ENCODE results near the gene ALDH7A1.
"Not testable (repeated sequence)": the region's sequence is repeated elsewhere in the genome, so short reads cannot be mapped to it uniquely, and the experiment has no call there.

The ALDH7A1 gene

GRCh38 chr5:126594748-126595485 is at the start of gene ALDH7A1:
ALDH7A1 (minus strand) TSS chr5:126595219; CDS start chr5:126595198, 21 bp downstream.
- peak; percentile 92 for DNase-seq (ENCODE audit: low spot score)

- DNase-seq (ENCODE audit: low spot score) = no peak
These were observed 46.4 kb upstream of the ALDH7A1 start for GRCh38 chr5:126641387-126641786.

DNA sequence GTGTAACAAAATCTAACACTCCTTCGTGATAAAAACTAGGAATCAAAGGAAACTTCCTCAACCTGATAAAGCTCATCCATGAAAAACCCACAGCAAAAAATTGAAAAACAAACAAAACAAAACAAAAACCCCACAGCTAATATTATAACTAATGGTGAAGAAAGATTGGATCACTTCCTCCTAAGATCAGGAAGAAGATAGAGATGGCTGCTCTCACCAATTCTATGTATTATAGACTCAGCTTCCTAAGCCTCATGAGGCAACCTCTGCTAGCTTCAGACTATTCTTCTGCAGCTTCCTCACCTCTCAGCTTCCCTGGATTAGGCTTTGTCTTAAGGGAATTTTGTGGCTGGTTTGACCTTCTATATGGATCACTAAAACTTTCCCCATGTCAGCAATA is 45.8 kb upstream of the ALDH7A1 start:
- no peak for DNase-seq (ENCODE audit: low spot score)

DNA sequence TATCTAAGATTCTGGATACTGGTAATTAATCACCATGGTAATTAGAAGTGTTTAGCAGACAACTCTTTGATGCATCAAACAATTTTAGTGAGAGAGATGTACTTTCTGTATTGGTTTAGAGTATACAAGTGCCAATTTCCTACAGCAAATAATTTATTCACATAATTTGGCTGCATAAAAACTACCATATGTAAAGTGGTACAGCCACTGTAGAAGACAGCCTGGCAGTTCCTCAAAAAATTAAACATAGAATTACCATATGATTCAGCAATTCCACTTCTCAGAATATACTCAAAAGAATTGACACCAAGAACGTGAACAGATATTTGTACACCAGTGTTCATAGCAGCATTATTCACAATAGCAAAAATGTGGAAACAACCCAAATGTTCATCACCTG is 41.9 kb upstream of the ALDH7A1 start:
- no peak for DNase-seq (ENCODE audit: low spot score)

DNA sequence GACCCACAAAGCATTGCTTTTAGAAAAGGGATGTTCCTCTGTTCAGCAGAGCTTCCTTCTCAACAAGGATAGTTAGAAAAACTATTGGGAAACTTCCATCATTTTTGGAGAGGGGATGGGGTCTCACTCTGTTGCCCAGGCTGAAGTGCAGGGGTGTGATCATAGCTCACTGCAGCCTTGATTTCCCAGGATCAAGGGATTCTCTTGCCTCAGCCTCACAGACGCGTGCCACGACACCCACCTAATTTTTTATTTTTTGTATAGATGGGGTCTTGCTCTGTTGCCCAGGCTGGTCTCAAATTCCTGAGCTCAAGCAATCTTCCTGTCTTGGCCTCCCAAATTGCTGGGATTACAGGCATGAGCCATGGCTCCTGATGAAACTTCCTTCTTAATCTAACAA is 40.6 kb upstream of the ALDH7A1 start:
- DNase-seq (ENCODE audit: low spot score) = no peak

DNA sequence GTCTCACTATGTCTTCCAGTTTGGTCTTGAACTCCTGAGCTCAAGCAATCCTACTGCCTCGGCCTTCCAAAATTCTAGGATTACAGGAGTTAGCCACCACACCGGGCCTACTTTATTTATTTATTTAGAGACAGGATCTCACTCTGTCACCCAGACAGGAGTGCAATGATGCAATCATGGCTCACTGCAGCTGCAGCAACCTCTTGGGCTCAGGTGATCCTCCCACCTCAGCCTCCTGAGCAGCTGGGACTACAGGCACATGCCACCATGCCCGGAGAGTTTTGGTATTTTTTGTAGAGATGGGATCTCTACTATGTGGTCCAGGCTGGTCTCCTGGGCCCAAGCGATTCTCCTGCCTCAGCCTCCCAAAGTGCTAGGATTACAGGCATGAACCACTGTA is 38.5 kb upstream of the ALDH7A1 start:
- no peak for DNase-seq (ENCODE audit: low spot score)

DNA sequence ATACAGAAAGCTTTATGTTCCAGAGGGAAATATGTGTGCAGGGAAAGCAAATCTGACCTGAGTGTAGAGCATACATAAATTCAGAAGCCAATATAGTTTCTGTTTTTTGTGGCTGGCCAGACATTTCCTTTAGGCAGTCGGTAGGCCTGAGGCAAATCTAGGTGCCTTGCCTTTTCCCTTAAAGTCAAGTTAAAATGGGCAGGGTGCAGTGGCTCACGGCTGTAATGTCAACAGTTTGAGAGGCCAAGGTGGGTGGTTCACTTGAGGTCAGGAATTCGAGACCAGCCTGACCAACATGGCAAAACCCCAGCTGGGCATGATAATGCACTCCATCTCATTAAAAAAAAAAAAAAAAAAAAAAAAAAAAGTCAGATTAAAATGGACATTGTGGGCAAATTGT is 36.9 kb upstream of the ALDH7A1 start:
- DNase-seq (ENCODE audit: low spot score) = no peak

DNA sequence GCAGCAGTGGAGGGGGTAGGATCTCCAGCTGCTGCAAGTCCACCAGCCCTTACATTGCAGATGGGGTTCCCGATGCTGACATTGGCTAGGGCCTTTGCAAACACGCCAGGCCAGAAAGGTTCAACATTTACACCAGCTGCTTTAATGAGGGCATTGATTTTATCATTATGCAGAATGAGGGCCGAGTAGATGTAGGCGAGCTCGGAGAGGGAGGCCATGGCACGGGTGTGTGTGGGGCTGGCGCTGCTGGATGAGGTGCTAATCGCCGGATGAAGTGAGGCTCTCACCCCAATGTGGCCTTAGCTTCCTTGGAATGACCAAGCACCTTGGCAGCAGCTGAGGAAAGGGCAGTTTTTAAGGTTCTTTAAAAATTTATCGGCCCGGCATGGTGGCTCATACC is 33.1 kb upstream of the ALDH7A1 start:
- no peak for DNase-seq (ENCODE audit: low spot score)

- no peak for DNase-seq (ENCODE audit: low spot score)
These were observed 29.5 kb upstream of the ALDH7A1 start for GRCh38 chr5:126624534-126624933.

DNA sequence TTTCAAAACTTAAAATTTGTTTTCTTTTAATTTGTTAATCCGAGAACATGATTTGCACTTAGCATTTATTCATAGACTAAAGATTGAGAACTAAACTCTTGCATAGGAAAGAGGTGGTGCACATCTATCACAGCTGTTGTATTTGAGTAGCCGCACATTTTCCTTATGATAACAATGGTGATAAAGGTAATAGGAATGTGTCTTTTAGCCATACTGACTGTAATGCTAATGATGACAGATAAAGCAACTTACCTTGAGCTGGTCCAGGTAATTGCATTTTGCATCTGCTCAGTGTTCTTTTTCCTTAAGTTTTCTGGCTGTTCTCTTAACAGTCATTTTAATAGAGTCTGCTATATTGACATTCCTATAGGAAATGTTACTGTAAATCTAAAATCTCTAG is 24.8 kb upstream of the ALDH7A1 start:
- DNase-seq (ENCODE audit: low spot score) = no peak

GRCh38 chr5:126617603-126618002 is 22.6 kb upstream of the ALDH7A1 start:
- not testable (repeated sequence) for DNase-seq (ENCODE audit: low spot score)

DNA sequence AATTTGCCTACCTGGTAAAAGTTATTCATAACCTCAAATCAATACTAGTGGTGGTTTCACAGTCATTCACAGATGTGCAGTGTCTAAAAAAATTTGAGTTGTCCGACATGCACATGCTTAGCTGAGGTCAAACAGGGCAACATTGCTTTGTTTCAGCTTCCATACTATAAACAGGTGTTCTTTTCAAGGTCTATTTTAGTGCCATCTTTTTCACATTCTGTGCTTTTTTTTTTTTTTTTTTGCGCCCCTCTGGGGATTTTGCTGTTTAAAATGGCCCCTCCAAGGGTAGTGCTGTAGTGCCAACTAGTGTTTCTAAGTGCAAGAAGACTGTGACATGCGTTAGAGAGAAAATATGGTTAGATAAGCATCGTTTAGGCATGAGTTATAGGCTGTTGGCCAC is 20.3 kb upstream of the ALDH7A1 start:
- DNase-seq (ENCODE audit: low spot score) = no peak

DNA sequence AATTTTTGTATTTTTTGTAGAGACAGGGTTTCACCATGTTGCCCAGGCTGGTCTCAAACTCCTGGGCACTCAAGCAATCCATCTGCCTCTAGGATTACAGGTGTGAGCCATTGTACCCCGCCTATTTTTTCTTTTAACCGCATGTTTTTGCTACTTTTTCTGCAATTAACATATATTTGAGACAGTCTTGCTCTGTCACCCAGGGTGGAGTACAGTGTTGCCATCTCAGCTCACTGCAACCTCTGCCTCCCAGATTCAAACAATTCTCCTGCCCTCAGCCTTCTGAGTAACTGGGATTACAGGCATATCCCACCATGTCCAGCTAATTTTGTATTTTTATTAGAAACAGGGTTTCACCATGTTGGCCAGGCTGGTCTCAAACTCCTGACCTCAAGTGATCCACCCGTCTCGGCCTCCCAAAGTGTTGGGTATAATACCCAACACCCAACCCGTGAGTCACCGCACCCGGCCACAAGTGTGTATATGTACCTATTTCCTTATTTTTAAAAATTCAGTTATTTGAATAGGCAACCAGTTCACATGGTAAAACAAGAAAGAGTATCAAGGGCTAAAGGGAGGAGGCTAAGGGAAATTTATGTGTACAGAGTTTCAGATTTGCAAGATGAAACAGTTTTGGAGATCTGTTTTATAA is 19.0 kb upstream of the ALDH7A1 start:
- DNase-seq (ENCODE audit: low spot score) = no peak

- no peak for DNase-seq (ENCODE audit: low spot score)
These were observed 15.6 kb upstream of the ALDH7A1 start for GRCh38 chr5:126610616-126611015.

- DNase-seq (ENCODE audit: low spot score) = no peak
These were observed 15.1 kb upstream of the ALDH7A1 start for GRCh38 chr5:126610160-126610559.

DNA sequence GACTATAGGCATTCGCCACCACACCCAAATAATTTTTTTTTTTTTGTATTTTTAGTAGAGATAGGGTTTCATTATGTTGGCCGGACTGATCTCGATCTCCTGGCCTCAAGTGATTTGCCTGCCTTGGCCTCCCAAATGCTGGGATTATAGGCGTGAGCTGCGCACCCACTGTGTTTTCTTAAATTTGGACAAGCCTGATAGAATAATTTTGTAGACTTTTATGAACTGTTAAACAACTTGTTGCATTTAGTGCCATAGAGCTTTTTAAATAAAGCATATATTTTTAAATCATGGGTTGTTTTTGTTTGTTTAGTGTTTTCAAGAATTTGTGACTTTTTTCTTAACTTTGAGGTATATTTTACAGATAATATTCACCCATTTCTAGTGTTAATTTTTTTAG is 10.5 kb upstream of the ALDH7A1 start:
- DNase-seq (ENCODE audit: low spot score) = no peak

DNA sequence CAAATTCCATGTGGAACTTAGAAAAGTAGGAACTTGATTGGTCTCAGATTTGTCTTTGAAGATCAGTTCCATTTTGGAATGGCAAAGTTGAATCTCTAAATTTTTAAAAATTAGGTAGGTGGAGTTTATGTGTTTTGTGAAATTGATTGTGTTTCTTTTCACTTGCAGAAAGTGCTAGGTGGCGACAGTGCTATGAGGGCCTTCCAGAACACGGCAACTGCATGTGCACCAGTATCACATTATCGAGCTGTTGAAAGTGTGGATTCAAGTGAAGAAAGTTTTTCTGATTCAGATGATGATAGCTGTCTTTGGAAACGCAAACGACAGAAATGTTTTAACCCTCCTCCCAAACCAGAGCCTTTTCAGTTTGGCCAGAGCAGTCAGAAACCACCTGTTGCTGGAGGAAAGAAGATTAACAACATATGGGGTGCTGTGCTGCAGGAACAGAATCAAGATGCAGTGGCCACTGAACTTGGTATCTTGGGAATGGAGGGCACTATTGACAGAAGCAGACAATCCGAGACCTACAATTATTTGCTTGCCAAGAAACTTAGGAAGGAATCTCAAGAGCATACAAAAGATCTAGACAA is 8.5 kb upstream of the ALDH7A1 start:
- no peak for DNase-seq (ENCODE audit: low spot score)

GRCh38 chr5:126600631-126601511 is 5.9 kb upstream of the ALDH7A1 start, which contains the start of gene PHAX:
PHAX (plus strand) TSS chr5:126600947; CDS start chr5:126600963, 16 bp downstream.
- peak; percentile 82 for DNase-seq (ENCODE audit: low spot score)

DNA sequence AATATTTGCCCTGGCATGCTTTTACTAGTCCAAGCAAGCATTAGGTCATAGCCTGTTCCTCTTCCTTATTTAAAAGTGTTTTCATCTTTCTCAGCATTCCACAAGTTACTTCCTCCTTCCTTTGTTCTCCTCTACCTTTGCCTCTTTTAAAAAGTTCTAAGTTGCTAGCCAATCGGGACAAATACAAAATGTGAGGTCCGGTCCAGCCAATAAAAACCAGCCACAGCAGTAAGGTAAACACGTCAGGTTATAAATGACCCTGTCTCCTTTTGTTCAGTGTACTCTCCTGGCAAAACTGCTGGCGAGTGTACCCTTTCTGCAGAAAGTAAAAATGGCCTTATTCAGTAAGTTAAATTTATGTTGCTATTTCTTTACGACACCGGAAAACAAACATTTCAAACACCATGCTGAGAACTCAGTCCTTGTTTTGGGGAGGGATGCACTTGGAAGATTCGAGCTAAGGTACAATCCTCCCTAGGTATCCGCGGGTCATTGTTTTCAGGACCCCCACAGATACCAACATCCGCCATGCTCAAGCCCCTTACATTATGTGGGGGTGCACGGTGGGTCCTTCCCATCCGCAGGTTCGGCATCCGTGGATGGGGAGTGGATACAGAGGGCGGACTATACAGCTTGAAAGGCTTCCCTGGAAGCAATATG is 5.1 kb upstream of the ALDH7A1 start:
- not testable (repeated sequence) for DNase-seq (ENCODE audit: low spot score)

DNA sequence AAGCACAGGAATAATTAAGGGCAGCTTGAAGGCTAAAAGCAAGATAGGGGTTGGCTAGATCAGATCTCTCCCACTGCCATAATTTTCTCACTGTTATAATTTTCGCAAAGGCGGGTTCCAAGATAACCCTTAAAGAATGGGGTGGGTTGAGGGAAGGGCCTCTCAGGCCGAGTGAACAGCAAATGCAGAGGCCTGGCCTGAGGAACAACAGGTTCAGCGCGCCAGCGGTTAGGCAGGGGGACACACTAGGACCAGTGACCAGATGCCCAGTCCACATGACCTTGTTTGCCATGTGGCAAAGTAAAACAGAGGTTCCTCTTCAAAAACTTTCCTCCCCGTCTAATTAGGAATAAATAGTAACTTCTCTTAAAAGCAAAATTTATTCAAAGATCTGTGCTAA is 4.5 kb upstream of the ALDH7A1 start:
- DNase-seq (ENCODE audit: low spot score) = no peak

DNA sequence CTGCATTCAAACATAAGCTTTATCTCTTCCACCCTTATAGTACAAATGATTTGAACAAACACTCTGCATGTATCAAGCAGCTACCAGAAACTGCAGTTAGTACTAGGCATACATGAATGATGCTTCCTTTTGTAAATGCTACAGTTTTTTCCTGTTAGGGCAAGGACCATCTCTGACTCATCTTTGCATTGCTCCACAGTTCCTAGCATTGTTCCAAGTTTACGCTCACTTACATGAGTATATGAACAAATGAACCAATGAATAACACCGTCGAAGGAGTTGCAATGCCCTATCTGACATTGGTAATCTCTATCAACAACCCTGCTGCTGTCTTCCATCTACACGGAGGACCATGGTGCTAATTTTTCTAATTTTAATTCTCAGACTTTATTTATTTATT is 2.1 kb upstream of the ALDH7A1 start:
- no peak for DNase-seq (ENCODE audit: low spot score)
